ENCODE measurements around the gene MED10.

The MED10 gene

GRCh38 chr5:6398570-6399230, 20.4 kb upstream of the MED10 start:
- no peak for DNase-seq (ENCODE audit: low read depth)

DNA sequence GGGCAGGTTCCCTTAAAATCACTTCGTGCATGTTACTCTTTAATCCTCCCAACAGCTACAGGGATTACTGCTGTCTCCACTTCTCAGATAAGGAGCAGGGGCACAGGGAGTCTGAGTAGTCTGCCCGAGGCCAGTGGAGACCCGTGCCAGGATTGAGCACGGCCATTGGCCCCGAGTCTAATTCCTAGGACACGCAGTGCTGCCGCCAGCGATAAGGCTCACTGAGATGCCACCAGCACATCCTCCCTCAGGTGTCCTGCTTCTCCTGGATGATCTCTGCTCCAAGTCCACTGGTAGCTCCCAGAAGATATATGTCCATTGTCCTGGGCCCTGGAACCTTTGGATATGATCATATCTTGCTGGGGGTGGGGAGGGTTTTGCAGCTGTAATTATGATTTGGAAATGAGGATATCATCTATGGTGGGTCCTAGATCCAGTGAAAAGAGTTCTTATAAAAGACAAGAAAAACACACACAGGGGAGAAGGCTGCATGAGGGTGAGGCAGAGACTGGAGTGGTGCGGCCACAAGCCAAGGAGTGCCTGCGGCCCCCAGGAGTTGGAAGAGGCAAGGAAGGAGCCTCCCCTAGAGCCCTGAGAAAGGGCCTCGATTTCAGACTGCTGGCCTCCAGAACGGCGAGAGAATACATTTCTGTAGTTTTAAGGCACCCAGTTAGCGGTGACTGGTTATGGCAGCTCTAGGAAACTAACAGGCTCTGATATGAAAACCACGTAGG, 19.4 kb upstream of the MED10 start:
- no peak for DNase-seq (ENCODE audit: low read depth)

GRCh38 chr5:6396836-6397535, 18.6 kb upstream of the MED10 start:
- DNase-seq (ENCODE audit: low read depth), result no peak

GRCh38 chr5:6396043-6396442, 17.7 kb upstream of the MED10 start:
- DNase-seq (ENCODE audit: low read depth), result no peak

- no peak for DNase-seq (ENCODE audit: low read depth)
Observed at GRCh38 chr5:6395621-6396020, 17.3 kb upstream of the MED10 start.

DNA sequence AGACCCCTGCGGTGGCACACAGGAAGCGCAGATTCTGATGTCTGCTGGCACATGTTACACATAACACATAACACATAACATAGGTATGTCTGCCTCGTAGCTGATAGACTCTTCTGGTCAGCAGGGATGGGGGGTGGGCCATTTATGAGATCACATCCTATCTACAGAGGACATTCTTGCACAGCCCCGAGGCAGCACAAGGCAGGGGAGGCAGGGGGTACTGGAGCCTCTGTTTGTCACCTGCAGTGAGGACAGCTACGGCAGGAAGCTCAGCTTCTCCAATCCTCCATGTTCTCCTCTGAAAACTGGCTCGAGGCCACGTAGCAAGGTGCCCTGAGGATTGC, 16.7 kb upstream of the MED10 start:
- no peak for DNase-seq (ENCODE audit: low read depth)

- no peak for DNase-seq (ENCODE audit: low read depth)
Observed at GRCh38 chr5:6394429-6395101, 16.2 kb upstream of the MED10 start.

- DNase-seq (ENCODE audit: low read depth), result no peak
Observed at GRCh38 chr5:6393596-6394194, 15.3 kb upstream of the MED10 start.

- DNase-seq (ENCODE audit: low read depth), result no peak
Observed at GRCh38 chr5:6392561-6392960, 14.2 kb upstream of the MED10 start.

DNA sequence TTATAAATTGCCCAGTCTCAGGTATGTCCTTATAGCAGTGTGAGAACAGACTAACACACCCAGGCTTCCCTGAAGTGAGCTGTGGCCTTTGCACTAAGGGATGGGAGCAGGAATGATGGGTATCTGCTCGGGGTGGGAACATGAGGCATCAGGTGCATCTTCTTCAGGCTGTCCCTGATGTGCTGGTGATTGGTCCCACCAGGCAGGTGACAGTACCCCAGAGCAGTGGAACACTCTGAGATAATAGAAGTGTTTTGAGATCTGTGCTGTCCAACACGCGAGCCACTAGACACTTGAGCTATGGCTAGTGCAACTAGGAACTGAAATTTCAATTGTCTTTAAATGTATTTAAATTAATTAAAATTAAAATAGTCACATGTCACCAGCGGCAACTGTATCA, 12.8 kb upstream of the MED10 start:
- DNase-seq (ENCODE audit: low read depth), result no peak

- no peak for DNase-seq (ENCODE audit: low read depth)
Observed at GRCh38 chr5:6389946-6390530, 11.7 kb upstream of the MED10 start.

- DNase-seq (ENCODE audit: low read depth), result no peak
Observed at GRCh38 chr5:6389397-6389796, 11.1 kb upstream of the MED10 start.

- no peak for DNase-seq (ENCODE audit: low read depth)
Observed at GRCh38 chr5:6387970-6388369, 9.6 kb upstream of the MED10 start.

- no peak for DNase-seq (ENCODE audit: low read depth)
Observed at GRCh38 chr5:6386271-6386670, 7.9 kb upstream of the MED10 start.

DNA sequence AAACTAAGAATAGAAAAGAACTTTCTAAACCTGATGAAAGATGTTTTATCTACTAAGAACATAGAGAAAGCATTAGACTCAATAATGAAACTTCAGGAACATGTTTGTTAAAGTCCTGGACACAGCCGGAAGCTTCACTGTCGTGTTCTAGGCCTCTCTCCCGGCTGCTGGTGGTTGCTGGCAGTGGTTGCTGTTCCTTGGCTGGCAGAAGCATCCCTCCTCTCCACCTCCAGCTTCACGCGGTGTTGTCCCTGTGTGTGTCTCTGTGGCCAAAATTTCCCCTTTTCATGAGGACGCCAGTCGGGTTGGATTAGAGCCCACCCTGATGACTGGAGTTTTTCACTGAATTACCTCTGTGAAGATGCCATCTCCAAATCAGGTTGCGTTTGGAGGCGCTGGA, 6.5 kb upstream of the MED10 start:
- DNase-seq (ENCODE audit: low read depth), result no peak

DNA sequence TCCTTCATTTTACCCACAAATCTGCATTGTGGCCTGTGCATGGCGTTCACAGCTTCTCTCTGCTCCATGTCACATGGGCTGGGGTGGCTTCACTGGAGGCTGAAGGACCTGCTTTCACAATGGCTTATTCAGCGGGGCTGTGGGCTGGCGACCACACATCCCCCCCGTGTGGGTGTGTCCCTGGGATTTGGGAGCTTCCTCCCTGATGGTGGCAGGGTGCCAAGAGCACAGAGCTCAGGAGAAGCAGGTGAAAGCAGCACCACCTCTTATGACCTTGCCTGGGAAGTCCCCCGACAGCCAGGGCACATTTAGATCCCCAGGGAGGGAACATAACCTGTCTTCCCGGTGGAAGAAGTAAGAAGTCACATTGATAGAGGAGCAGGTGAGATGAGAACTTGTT, 5.0 kb upstream of the MED10 start:
- no peak for DNase-seq (ENCODE audit: low read depth)

- no peak for DNase-seq (ENCODE audit: low read depth)
Observed at GRCh38 chr5:6379246-6379645, 899 bp upstream of the MED10 start.

- DNase-seq (ENCODE audit: low read depth), result no peak
Observed at GRCh38 chr5:6378766-6379103, 388 bp upstream of the MED10 start.

DNA sequence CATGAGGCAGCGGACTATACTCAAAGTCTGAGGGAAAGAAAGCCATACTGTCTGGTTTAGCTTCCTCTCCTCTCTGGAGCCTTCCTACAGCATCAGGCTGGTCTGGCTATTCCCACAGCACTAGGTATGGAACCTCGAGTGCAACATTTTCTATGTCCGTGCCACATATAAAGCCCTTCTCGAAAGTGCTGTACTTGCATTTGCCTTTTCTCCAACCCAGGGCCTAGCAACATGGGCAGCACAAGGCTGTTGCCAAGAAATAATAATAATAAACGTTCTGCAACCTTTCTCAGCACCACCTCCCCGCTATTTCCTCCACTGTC, 804 bp downstream of the MED10 start:
- DNase-seq (ENCODE audit: low read depth), result no peak

GRCh38 chr5:6376974-6377520, 1.3 kb downstream of the MED10 start:
- no peak for DNase-seq (ENCODE audit: low read depth)

- DNase-seq (ENCODE audit: low read depth), result no peak
Observed at GRCh38 chr5:6373081-6373846, 5.1 kb downstream of the MED10 start.

Measured in fibroblast of gingiva (primary cell).